Measurements from ENCODE around the gene MIPOL1. TPM values are rescaled to one million over a fixed set of nuclear protein-coding genes. Genes with fewer than 3 reads are reported as not detected.
A peak's percentile ranks its signal among the peaks of the same experiment; 100 is the strongest.

MIPOL1 gene
- total and polyA plus RNA-seq, 9 of the 15 experiments (the other 6 are each of a cell fraction or from before 2014, with no cell fraction given), result 6.7 to 21.9 (median 12.4) TPM

- TF ChIP-seq SIN3A (IDR thresholded peaks at IDR 0.05; ENCODE audit: borderline replicate concordance in 2 of 2, control insufficient read depth in 1 of 2, low read depth in 2 of 2, low read length in 2 of 2) (no peak), ZNF3 (CRISPR knock-in tag; IDR thresholded peaks at IDR 0.05) (0 out of 2 replicates have a peak, but pooled peaks have one; percentile 62), ZNF324 (CRISPR knock-in tag; IDR thresholded peaks at IDR 0.05) (peak; percentile 69), ZNF311 (CRISPR knock-in tag; IDR thresholded peaks at IDR 0.05) (peak; percentile 98), HCFC1 (IDR thresholded peaks at IDR 0.05; ENCODE audit: low read depth, low read length) (no peak), MECOM (CRISPR knock-in tag; IDR thresholded peaks at IDR 0.05) (peak; percentile 95), ZNF778 (CRISPR knock-in tag; IDR thresholded peaks at IDR 0.05) (no peak), JUNB (CRISPR knock-in tag; conservative IDR thresholded peaks at IDR 0.05) (no peak), POU5F1 (IDR thresholded peaks at IDR 0.05; ENCODE audit: borderline replicate concordance, low read depth, low read length, partially characterized antibody) (no peak), ILK (tag; IDR thresholded peaks at IDR 0.05; ENCODE audit: borderline replicate concordance, low read depth) (peak; percentile 90), ZNF668 (CRISPR knock-in tag; IDR thresholded peaks at IDR 0.05) (peak; percentile 97), NR1H2 (CRISPR knock-in tag; IDR thresholded peaks at IDR 0.05) (no peak), MYC (IDR thresholded peaks at IDR 0.05; ENCODE audit: low read depth, low read length) (no peak), MYC (CRISPR knock-in tag; IDR thresholded peaks at IDR 0.05; ENCODE audit: borderline replicate concordance, low read depth) (peak; percentile 90), ATF4 (CRISPR knock-in tag; IDR thresholded peaks at IDR 0.05) (peak; percentile 91), ETV6 (IDR thresholded peaks at IDR 0.05; ENCODE audit: borderline replicate concordance in 1 of 2, low read depth in 2 of 2, low read length in 1 of 2) (no peak), ETV6 (CRISPR knock-in tag; IDR thresholded peaks at IDR 0.05; ENCODE audit: borderline replicate concordance) (no peak), ZFPM2 (CRISPR knock-in tag; IDR thresholded peaks at IDR 0.05) (peak; percentile 74; the same call in 1 of the 2 replicates), E2F3 (CRISPR knock-in tag; IDR thresholded peaks at IDR 0.05) (peak; percentile 93), HNRNPLL (IDR thresholded peaks at IDR 0.05; ENCODE audit: low read depth, low read length, poor library complexity, severe bottlenecking) (no peak), SMARCC2 (IDR thresholded peaks at IDR 0.05; ENCODE audit: low read depth) (no peak)
- TF ChIP-seq, protein P1, sequence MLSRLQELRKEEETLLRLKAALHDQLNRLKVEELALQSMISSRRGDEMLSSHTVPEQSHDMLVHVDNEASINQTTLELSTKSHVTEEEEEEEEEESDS (CRISPR knock-in tag; IDR thresholded peaks at IDR 0.05), result peak; percentile 66
- TF ChIP-seq, protein P2, sequence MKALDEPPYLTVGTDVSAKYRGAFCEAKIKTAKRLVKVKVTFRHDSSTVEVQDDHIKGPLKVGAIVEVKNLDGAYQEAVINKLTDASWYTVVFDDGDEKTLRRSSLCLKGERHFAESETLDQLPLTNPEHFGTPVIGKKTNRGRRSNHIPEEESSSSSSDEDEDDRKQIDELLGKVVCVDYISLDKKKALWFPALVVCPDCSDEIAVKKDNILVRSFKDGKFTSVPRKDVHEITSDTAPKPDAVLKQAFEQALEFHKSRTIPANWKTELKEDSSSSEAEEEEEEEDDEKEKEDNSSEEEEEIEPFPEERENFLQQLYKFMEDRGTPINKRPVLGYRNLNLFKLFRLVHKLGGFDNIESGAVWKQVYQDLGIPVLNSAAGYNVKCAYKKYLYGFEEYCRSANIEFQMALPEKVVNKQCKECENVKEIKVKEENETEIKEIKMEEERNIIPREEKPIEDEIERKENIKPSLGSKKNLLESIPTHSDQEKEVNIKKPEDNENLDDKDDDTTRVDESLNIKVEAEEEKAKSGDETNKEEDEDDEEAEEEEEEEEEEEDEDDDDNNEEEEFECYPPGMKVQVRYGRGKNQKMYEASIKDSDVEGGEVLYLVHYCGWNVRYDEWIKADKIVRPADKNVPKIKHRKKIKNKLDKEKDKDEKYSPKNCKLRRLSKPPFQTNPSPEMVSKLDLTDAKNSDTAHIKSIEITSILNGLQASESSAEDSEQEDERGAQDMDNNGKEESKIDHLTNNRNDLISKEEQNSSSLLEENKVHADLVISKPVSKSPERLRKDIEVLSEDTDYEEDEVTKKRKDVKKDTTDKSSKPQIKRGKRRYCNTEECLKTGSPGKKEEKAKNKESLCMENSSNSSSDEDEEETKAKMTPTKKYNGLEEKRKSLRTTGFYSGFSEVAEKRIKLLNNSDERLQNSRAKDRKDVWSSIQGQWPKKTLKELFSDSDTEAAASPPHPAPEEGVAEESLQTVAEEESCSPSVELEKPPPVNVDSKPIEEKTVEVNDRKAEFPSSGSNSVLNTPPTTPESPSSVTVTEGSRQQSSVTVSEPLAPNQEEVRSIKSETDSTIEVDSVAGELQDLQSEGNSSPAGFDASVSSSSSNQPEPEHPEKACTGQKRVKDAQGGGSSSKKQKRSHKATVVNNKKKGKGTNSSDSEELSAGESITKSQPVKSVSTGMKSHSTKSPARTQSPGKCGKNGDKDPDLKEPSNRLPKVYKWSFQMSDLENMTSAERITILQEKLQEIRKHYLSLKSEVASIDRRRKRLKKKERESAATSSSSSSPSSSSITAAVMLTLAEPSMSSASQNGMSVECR (CRISPR knock-in tag; IDR thresholded peaks at IDR 0.05), result no peak
Observed at GRCh38 chr14:37167151-37168047, 30.3 kb upstream of the MIPOL1 start (continued).

Data from K562 (cell line).